ENCODE measurements around the gene CREM.

Gene CREM

GRCh38 chr10:35136263-35136815, 9.7 kb downstream of the CREM start:
- no peak for DNase-seq

- DNase-seq = no peak
Observed at GRCh38 chr10:35140126-35140525, 13.5 kb downstream of the CREM start.

GRCh38 chr10:35140727-35141126, 14.1 kb downstream of the CREM start:
- DNase-seq = no peak

DNA sequence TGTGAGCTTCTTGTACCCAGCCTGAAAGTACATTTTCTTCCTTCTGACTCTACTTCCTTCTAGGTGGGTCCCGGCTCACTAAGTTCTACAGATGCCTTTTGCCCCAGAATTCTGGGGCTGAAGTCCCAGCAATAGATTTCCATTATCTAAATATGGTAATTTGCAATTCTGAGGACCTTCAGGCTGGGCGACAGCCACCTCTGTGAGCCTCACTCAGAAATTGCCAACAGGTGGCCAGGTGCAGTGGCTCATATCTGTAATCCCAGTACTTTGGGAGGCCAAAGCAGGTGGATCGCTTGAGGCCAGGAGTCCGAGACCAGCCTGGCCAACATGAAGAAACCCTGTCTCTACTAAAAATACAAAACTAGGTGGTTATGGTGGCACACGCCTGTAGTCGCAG, 23.7 kb downstream of the CREM start:
- DNase-seq = no peak

DNA sequence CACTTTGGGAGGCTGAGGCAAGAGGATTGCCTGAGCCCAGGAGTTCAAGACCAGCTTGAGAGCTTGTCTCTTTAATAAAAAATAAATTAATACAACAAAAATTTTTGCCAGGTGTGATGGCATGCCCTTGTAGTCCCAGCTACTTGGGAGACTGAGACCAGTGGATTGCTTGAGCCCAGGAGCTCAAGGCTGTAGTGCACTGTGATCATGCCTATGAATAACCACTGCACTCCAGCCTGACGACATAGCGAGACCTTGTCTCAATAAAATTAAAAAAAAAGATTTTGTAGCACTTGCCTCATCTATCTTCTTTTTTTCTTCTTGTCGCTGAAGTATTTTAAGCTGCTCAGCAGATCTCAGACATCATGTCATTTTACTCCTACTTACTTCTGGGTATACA, 26.3 kb downstream of the CREM start:
- DNase-seq = no peak

GRCh38 chr10:35153716-35154115, 27.1 kb downstream of the CREM start:
- no peak for DNase-seq

DNA sequence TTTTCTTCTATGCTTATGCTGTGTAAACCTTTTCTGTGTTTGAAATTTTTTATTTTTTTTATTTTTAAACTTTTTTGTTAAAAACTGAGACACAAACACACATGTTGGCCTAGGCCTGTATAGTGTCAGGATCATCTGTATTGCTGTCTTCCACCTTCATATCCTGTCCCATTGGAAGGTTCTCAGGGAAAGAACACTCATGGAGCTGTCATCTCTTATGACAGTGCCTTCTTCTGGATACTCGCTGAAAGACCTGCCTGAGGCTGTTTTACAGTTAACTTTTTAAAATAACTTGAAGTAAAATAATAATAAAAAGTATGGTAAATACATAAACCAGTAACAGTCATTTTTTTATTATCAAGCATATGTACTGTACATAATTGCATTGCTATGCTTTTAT, 34.1 kb downstream of the CREM start:
- DNase-seq = no peak

DNA sequence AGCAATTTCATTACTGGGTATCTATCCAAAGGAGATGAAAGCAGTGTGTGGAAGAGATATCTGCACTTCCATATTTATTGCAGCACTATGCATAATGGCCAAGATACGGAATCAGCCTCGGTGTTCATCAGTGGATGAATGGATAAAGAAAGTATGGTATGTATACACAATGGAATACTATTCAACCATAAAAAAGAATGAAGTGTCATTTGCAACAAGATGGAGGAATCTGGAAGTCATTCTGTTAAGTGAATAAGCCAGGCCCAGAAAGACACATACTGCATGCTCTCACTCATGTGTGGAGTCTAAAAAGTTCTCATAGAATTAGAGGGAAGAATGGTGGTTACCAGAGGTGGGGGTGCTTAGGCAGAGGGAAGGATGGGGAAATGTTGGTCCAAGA, 35.3 kb downstream of the CREM start:
- no peak for DNase-seq

DNA sequence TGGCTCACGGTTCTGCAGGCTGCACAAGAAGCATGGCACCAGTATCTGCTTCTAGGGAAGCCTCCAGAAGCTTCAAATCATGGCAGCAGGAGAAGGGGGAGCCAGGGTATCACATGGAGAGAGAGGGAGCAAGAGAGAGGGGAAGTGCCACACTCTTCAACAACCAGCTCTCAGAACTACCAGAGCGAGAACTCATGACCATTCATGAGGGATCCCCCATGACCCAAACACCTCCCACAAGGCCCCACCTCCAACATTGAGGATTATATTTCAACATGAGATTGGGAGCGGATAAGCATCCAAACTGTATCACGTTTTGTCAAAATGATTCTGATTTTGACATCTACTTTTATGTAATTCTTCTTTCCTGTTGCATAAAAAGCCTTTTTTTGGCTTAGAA, 38.5 kb downstream of the CREM start:
- no peak for DNase-seq

GRCh38 chr10:35165811-35166210, 39.2 kb downstream of the CREM start:
- DNase-seq = no peak

- no peak for DNase-seq
Observed at GRCh38 chr10:35166607-35167006, 40.0 kb downstream of the CREM start.

GRCh38 chr10:35167342-35167741, 40.7 kb downstream of the CREM start:
- DNase-seq = no peak

DNA sequence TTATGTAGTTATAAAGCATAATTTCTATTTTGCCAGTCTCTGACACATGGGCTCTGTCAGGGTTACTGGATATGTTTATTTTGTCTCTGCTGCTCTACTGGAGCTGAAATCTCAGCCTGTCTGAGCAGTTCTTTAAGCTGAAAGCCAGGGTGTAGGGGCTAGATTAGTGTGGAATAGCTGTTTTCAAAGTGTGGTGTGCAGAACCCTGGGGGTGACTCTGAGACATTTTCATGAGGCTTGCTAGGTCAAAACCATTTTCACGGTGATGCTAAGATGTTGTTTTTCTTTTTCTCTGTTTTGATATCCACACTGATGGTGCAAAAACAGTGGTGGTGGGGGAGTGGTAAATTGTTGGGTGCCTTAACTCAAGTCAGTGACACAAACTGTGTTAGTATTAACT, 45.5 kb downstream of the CREM start:
- DNase-seq = no peak

DNA sequence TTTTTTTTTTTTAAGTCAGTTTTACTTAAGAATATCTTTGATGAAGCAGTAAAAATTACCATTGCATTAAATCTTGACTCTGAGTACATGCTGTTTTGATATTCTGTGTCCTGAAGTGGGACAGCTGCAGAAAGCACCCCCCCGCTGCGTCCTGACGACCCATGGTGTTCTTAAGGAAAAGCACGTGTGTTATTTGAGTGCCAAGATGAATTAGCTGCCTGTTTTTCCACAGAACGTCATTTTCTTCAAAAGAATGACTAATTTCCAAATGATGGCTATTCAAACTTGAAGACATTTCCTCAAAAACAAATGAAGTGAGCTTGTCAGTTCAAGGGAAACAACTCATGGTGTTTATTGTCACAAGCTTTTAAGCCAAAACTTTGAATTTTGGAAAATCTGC, 45.9 kb downstream of the CREM start:
- DNase-seq = no peak

GRCh38 chr10:35178331-35178730, 51.7 kb downstream of the CREM start:
- DNase-seq = no peak

- no peak for DNase-seq
Observed at GRCh38 chr10:35182631-35183510, 56.2 kb downstream of the CREM start.

DNA sequence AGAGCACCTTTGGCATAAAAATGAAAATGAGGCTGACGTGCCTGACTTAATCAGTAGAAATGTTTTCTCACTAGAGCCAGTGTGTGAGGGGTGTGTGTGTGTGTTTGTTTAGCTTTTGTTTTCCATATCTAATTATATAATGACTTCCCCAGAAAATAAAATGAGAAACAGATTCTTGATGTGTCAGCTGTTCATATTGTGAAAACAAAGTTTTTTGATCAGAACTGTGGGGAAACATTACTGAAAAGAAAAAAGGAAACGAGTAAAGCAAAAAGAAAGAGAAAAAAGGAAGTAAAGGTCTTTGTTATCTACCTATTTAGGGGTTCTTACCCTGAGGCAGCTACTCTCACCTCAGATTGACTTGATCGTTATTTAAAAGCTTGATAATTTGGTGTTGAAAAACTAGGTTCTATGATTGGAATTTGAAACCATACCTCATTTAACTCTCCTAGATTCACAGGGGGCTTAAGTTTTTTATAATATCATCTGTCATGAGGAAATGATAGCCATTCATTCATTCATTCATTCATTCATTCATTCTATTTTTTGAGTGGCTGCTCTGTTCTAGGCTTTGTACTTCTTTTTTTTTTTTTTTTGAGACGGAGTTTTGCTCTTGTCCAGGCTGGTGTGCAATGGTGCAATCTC, 58.0 kb downstream of the CREM start:
- DNase-seq = no peak

- DNase-seq = no peak
Observed at GRCh38 chr10:35185260-35186034, 58.8 kb downstream of the CREM start.

DNA sequence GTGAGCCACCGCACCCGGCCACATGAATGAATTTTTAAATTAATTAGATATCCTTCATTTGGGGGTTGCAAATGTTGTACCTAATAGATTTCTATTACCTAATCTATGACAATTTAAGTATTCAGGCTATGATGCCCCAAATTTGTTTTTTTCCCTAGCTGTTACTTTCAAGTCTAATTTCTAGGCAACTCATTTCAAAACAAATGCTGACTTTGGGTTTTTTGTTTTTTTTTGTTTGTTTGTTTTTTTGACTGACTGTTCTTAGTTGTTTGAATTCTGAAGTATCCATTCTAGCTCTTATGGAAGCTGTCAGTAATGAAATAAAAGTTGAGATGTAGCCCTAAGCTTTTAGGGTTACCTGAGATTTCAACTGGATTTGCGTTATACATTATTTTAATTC, 62.3 kb downstream of the CREM start:
- DNase-seq = no peak

- DNase-seq = no peak
Observed at GRCh38 chr10:35191523-35191922, 64.9 kb downstream of the CREM start.

DNA sequence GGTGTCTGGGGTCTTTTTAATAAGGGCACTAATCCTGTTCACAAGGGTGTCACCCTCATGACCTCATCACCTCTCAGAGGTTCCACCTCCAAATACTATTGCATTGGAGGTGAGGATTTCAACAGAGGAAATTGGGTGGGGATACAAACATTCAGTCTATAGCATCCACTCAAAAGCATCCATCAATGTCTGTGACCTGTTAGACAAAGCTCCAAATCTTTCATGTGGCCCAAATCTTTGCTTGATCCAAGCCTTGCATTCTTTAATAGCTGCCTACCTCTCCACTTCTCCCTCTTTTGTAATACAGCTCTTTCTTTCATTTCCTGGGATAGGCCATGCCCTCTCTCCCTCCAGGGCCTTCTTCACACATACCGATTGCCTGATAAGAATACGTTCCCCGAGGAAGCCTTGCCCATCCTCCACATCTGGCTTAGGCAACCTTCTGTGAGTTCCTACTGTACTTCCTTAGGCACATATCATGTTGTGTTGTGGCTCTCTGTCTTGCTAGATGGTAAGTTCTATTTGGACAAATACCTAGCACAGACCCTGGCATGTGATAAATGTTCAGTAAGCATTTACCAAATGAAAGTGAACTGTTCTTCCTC, 66.1 kb downstream of the CREM start:
- no peak for DNase-seq

GRCh38 chr10:35194471-35194870, 67.8 kb downstream of the CREM start:
- no peak for DNase-seq

- DNase-seq = no peak
Observed at GRCh38 chr10:35194906-35195305, 68.3 kb downstream of the CREM start.
